GM12873 (cell line): Measurements from ENCODE around the gene PTPRM.

ENCODE experiments used
- TF ChIP-seq, protein P1 (sequence below): IDR thresholded peaks from 2 replicates; pipeline ENCODE4 v1.5.1; 2012; ENCODE audit warnings: low read depth, mild to moderate bottlenecking, moderate library complexity, low read length, control low read depth; ENCODE audit not compliant: insufficient read depth; ENCODE audit errors: missing control alignments

PTPRM gene

DNA sequence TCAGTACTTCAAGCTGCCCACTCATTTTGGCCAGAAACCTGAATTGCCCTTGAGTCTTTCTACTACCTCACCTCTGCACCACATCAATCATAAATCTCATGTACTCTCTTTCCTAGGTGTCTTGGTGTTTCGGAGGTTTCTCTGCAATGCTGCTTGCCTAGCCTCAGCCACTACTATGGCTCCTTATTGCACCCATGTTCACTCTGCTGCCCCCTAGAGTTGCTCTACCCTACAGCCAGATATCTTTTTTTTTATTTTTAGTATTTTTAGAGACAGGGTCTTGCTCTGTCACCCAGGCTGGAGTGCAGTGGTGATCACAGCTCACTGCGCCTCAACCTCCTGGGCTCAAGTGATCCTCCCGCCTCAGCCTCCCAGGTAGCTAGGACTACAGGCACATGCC, 413.0 kb downstream of the PTPRM start:
- TF ChIP-seq, protein P1, sequence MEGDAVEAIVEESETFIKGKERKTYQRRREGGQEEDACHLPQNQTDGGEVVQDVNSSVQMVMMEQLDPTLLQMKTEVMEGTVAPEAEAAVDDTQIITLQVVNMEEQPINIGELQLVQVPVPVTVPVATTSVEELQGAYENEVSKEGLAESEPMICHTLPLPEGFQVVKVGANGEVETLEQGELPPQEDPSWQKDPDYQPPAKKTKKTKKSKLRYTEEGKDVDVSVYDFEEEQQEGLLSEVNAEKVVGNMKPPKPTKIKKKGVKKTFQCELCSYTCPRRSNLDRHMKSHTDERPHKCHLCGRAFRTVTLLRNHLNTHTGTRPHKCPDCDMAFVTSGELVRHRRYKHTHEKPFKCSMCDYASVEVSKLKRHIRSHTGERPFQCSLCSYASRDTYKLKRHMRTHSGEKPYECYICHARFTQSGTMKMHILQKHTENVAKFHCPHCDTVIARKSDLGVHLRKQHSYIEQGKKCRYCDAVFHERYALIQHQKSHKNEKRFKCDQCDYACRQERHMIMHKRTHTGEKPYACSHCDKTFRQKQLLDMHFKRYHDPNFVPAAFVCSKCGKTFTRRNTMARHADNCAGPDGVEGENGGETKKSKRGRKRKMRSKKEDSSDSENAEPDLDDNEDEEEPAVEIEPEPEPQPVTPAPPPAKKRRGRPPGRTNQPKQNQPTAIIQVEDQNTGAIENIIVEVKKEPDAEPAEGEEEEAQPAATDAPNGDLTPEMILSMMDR = peak; percentile 35

DNA sequence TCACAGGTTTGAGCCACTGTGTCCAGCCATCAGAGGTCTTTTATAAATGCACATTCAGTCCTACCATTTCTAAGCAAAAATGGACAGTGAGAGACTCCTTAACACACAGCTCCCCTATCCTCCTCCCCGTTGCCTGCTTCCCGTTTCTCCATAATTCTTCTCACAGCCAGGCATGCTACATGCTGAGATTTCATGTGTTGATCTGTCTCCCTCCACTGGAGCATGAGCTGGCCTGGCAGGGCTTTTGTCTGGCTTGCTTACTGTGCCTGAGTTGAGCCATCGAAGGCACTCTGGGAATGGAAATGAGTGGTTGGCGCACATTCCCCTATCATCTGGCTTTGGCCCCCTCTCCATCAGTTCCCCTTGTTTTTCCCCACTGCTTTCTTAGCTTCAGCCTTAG, 413.5 kb downstream of the PTPRM start:
- TF ChIP-seq, protein P1 = no peak

GRCh38 chr18:7982216-7982615, 415.1 kb downstream of the PTPRM start:
- TF ChIP-seq, protein P1 = no peak

DNA sequence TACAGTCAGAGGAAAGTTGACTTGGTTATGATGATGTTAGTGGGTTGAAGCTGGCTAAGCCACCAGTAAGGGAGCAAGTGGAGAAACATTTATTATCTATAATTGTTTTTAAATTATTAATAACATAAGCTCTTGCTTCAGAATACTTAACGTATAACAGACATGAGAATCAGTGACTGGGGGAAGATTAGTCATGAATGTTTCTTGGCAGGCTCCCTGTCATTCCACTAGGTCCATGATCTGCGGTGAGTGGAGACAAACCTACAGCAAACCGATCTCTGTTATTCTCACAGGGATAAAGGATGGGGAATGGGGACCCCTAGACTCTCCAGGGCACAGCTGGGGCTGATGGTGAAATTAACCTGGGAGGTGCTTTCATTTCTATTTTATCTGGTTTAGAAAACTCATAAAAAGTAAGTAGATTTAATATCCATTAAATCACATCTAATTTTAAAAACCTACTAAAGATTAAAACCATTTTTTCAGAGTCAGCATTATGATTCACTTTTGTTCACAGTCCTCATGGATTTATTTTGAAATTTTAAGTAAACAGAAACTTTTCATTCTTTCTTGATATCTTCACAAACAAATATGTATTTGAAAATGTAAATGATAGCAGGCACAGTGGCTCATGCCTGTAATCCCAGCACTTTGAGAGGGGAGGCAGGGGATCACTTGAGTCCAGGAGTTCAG, 420.3 kb downstream of the PTPRM start:
- TF ChIP-seq, protein P1 = no peak

GRCh38 chr18:7990670-7991069, 423.6 kb downstream of the PTPRM start:
- TF ChIP-seq, protein P1 = no peak

DNA sequence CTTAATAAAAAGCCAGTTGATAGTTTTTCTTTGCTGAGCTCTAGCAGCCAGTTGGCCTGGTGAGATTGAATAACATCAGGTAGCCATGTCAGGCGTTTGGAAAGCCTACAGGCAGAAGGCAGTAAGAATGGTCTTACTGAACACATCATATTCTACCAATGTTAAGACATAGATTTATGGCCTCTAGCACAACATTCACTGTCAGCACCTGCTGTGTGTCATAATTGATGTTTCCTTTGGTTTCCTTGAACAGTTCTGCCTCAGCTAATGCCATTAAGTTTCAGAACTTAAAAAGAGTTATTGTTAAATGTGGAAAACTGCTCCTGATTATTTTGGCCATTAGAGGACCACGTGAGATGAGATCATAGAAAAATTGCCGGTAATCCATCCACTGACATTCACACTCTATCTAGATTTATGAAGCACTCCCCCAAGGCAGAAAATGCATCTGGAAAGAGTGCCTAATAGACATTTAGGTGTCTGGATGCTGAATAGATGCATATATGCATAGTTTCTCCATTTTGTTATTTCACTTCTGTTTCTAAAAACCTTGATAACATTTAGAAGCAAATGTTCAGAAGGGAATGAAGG, 434.7 kb downstream of the PTPRM start:
- TF ChIP-seq, protein P1 = no peak

- TF ChIP-seq, protein P1 = no peak
These were observed 437.0 kb downstream of the PTPRM start for GRCh38 chr18:8003878-8004675.
